HEK293T (cell line): ENCODE data around the gene CFDP1.

ENCODE experiments used
- CTCF ChIA-PET: fragments of 350-600 bp; formaldehyde crosslinking; extraction: SDS; loops from one replicate; lab custom pipeline; 2021; ENCODE audit warnings: antibody characterized with exemption, inconsistent platforms; lab: Yijun Ruan, JAX
- POLR2A ChIA-PET: fragments of 350-600 bp; formaldehyde crosslinking; extraction: SDS; loops from one replicate; lab custom pipeline; 2020; ENCODE audit warnings: antibody characterized with exemption, inconsistent platforms; lab: Yijun Ruan, JAX
- DNase-seq: peaks from one replicate; pipeline ENCODE4 v3.0.0; 2012; ENCODE audit warnings: mixed read lengths; ENCODE audit errors: extremely low spot score
- ARNT ChIP-seq: fragments of 450-650 bp; IDR thresholded peaks from 2 replicates; pipeline ENCODE4 v1.6.1; 2017; ENCODE audit warnings: mild to moderate bottlenecking
- FOXA1 ChIP-seq: fragments of 450-650 bp; IDR thresholded peaks from 2 replicates; pipeline ENCODE4 v1.6.1; 2016; ENCODE audit warnings: mild to moderate bottlenecking
- FOXK2 ChIP-seq: fragments of 450-650 bp; IDR thresholded peaks from 2 replicates; pipeline ENCODE4 v1.6.1; 2016; ENCODE audit warnings: mild to moderate bottlenecking
- FOXM1 ChIP-seq: fragments of 450-650 bp; IDR thresholded peaks from 2 replicates; pipeline ENCODE4 v1.6.1; 2017; ENCODE audit warnings: mild to moderate bottlenecking, borderline replicate concordance
- SP1 ChIP-seq: fragments of 450-650 bp; IDR thresholded peaks from 2 replicates; pipeline ENCODE4 v1.6.1; 2017
- TARDBP ChIP-seq: fragments of 450-650 bp; IDR thresholded peaks from 2 replicates; pipeline ENCODE4 v1.6.1; 2016

CFDP1 gene

GRCh38 chr16:75244844-75245758, 188.2 kb downstream of the CFDP1 start:
- ChIA-PET CTCF (interaction anchor here (0.6 to 1.2 kb wide), 2 partner anchors 12 to 113 kb away, joined by 3 to 6 read pairs; no protein-coding TSS in a partner anchor), POLR2A (interaction anchor here (0.9 to 1.5 kb wide), 3 partner anchors 10 to 21 kb away, joined by 3 to 4 read pairs (median 3); no protein-coding TSS in a partner anchor)
- no peak for DNase-seq
- no peak for TF ChIP-seq ARNT
- TF ChIP-seq FOXM1 = no peak
- no peak for TF ChIP-seq TARDBP
- no peak for TF ChIP-seq FOXA1

- DNase-seq = no peak
- CTCF ChIA-PET = interaction anchor here (0.6 kb wide), 1 partner anchor 114 kb away, joined by 3 read pairs; no protein-coding TSS in a partner anchor
- POLR2A ChIA-PET = interaction anchor here (1.5 kb wide), 1 partner anchor 12 kb away, joined by 4 read pairs; no protein-coding TSS in a partner anchor
Measured at GRCh38 chr16:75244225-75244809, 189.0 kb downstream of the CFDP1 start.

More at GRCh38 chr16:75244225-75244809, 189.0 kb downstream of the CFDP1 start:
- TF ChIP-seq SP1 (no peak), FOXK2 (no peak)
